Left cardiac atrium (tissue), 4 donors: ENCODE measurements around the gene SCRN2. TPM values are rescaled to one million over a fixed set of nuclear protein-coding genes. Genes with fewer than 3 reads are reported as not detected.

Experiments
- ATAC-seq, 2 donors: fragments of 200-7000 bp; cut with Tn5 transposase; one replicate each; pipeline ENCODE4 v1.9.1; 2020; ENCODE audit warnings: mild to moderate bottlenecking in 2 of 2, moderate library complexity in 2 of 2
- DNase-seq: peaks from one replicate; pipeline ENCODE4 v3.0.0-alpha.2; 2020
- intact Hi-C, 2 donors: fragments of 100-400 bp; cut with DNase I; formaldehyde crosslinking; loops; one replicate each; pipeline versions ENCODE4 v1.14.1 to v1.15.1; 2022 to 2023
- total RNA-seq, 2 donors: library from RNA; stranded (reverse); fragmentation: NEBNext Ultra II Directional; extraction: Animal tissue kit (Norgen Biotek cat#: 25700); gene quantifications; one replicate each; pipeline ENCODE4 v1.2.1, GENCODE V29; 2021
- donor health status: DM: no; HTN: yes; CAD: no.
- donor health status: DM: no; HTN: yes; CAD: no; lungs with severe emphysema.
- donor health status: DM: yes; HTN: yes; CAD: no.
- donor health status: Dilated cardiomyopathy.

Gene SCRN2
- total RNA-seq, 2 donors from 2014 or later = 32.2 to 33.6 TPM

- intact Hi-C loops = loop anchor here in 1 of 2 donors (10.0 kb wide), 2 partner anchors 63 to 133 kb away; partner anchors contain the start of gene TBX21
- DNase-seq = no peak
- ATAC-seq = no peak
Observed at GRCh38 chr17:47797797-47798196, 43.3 kb downstream of the SCRN2 start.

GRCh38 chr17:47792979-47793378, 48.1 kb downstream of the SCRN2 start:
- ATAC-seq (no peak), DNase-seq (no peak)
- intact Hi-C loops = loop anchor here in 1 of 2 donors (10.0 kb wide), 2 partner anchors 58 to 128 kb away; partner anchors contain the start of gene TBX21

- ATAC-seq = no peak
- intact Hi-C loops = loop anchor here in 1 of 2 donors (10.0 kb wide), 2 partner anchors 58 to 128 kb away; partner anchors contain the start of gene TBX21
- no peak for DNase-seq
Observed at GRCh38 chr17:47792457-47792856, 48.6 kb downstream of the SCRN2 start.

GRCh38 chr17:47791025-47791424, 50.0 kb downstream of the SCRN2 start:
- no peak for DNase-seq
- intact Hi-C loops = loop anchor here in 1 of 2 donors (10.0 kb wide), 2 partner anchors 56 to 126 kb away; partner anchors contain the start of gene TBX21
- ATAC-seq = no peak

GRCh38 chr17:47789611-47790561, 51.2 kb downstream of the SCRN2 start:
- DNase-seq = peak; percentile 55
- peak; percentile 94 to 95 for ATAC-seq
- intact Hi-C loops = loop anchor here in 1 of 2 donors (10.0 kb wide), 2 partner anchors 55 to 125 kb away; partner anchors contain the start of gene TBX21

Other genes with a start within 250 kb of the SCRN2 start
- 100 to 1,000 TPM; 145 to 180 TPM for gene KPNB1, start 191.4 kb downstream of the SCRN2 start, total RNA-seq
- 10 to 100 TPM; 13.7 to 17.9 TPM for gene TBKBP1, start 147.1 kb downstream of the SCRN2 start, total RNA-seq
- gene TBX21, start 108.0 kb downstream of the SCRN2 start, total RNA-seq = under 1 TPM; 0.34 to 0.80 TPM
- 1 to 10 TPM; 4.5 to 5.4 TPM for gene OSBPL7, start 19.5 kb downstream of the SCRN2 start, total RNA-seq
- gene MRPL10, start 9.7 kb downstream of the SCRN2 start, total RNA-seq = 10 to 100 TPM; 33.9 to 38.8 TPM
- gene LRRC46, start 9.6 kb downstream of the SCRN2 start, total RNA-seq = not detected
- gene SP6, start 9.9 kb upstream of the SCRN2 start, total RNA-seq = under 1 TPM; 0.24 to 0.50 TPM
- 10 to 100 TPM; 12.6 to 14.1 TPM for gene SP2, start 55.0 kb upstream of the SCRN2 start, total RNA-seq
- gene PNPO, start 100.3 kb upstream of the SCRN2 start, total RNA-seq = 10 to 100 TPM; 23.4 to 25.4 TPM
- gene PRR15L, start 116.6 kb upstream of the SCRN2 start, total RNA-seq = under 1 TPM; 0.47 to 0.62 TPM
- gene CDK5RAP3, start 129.8 kb upstream of the SCRN2 start, total RNA-seq = 10 to 100 TPM; 62.6 to 66.3 TPM
- 10 to 100 TPM; 50.5 to 54.0 TPM for gene COPZ2, start 196.5 kb upstream of the SCRN2 start, total RNA-seq
- gene NFE2L1, start 207.1 kb upstream of the SCRN2 start, total RNA-seq = 100 to 1,000 TPM; 527 to 675 TPM